ENCODE data around the gene KRT35. TPM values are rescaled to one million over a fixed set of nuclear protein-coding genes. Genes with fewer than 3 reads are reported as not detected.

KRT35 gene
- total and polyA plus RNA-seq, 2 experiments from 2014 or later: not detected

DNA sequence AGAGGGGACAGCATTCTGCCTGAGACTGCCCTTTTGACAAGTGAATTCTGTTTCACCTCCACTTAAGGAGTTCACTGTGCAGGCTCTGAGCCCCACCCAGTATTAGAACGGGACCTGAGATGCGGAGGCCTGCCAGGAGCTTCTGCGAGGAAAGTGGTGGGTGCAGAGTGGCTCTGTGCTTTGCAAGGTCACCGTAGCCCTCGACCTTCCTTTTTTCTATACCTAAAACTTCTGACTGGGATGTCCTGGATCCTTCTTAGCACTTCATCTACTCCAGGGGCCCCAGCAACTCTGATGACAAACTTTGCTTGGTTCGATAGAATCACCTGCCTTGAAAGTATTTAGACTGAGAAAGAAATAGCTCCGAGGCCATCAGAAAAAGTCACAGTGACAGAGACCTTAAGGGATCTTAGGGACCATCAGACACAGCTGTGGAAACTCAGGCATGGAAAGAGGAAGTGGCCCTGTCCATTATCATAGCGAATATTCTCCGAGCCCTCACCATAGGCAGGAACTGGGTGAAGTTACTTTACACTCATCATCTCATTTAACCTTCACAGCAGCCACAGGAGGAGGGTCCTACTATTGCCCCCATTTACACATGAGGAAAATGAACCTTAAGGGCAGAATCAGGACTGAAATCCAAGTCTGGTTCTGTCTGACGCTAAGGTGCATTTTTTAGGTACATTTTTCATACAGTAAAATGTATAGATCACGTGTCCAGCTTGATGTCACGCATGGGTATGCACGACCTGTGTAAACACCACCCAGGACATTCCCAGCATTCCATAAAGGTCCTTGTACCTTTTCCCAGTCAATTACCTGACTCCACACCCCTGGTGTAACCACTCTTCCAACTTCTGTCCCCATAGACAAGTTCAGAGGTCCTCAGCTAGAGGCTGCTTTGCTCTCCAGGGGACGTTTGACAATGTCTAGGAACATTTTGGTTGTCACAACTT is 25.1 kb upstream of the KRT35 start (continued):
- TF ChIP-seq, protein P1, sequence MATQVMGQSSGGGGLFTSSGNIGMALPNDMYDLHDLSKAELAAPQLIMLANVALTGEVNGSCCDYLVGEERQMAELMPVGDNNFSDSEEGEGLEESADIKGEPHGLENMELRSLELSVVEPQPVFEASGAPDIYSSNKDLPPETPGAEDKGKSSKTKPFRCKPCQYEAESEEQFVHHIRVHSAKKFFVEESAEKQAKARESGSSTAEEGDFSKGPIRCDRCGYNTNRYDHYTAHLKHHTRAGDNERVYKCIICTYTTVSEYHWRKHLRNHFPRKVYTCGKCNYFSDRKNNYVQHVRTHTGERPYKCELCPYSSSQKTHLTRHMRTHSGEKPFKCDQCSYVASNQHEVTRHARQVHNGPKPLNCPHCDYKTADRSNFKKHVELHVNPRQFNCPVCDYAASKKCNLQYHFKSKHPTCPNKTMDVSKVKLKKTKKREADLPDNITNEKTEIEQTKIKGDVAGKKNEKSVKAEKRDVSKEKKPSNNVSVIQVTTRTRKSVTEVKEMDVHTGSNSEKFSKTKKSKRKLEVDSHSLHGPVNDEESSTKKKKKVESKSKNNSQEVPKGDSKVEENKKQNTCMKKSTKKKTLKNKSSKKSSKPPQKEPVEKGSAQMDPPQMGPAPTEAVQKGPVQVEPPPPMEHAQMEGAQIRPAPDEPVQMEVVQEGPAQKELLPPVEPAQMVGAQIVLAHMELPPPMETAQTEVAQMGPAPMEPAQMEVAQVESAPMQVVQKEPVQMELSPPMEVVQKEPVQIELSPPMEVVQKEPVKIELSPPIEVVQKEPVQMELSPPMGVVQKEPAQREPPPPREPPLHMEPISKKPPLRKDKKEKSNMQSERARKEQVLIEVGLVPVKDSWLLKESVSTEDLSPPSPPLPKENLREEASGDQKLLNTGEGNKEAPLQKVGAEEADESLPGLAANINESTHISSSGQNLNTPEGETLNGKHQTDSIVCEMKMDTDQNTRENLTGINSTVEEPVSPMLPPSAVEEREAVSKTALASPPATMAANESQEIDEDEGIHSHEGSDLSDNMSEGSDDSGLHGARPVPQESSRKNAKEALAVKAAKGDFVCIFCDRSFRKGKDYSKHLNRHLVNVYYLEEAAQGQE (IDR thresholded peaks at IDR 0.05; ENCODE audit: unreplicated experiment): no peak
- TF ChIP-seq NANOG (IDR thresholded peaks at IDR 0.05; ENCODE audit: borderline replicate concordance) (no peak), ETS1 (IDR thresholded peaks at IDR 0.05) (no peak)

GRCh38 chr17:41505007-41505808 is 24.3 kb upstream of the KRT35 start, which contains the start of gene KRT13:
KRT13 (minus strand) TSS chr17:41505612; CDS start chr17:41505550, 62 bp downstream.
- Histone ChIP-seq H3K36me3 (ENCODE audit: insufficient read depth) (no peaks in the 10 kb centered on the region), H3K4me3 (no peak within 1 kb of the TSS), H3K4me2 (no peak within 1 kb of the TSS), H2AFZ (no peak within 1 kb of the TSS), H3F3A (replicated peaks; ENCODE audit: low read depth) (no peaks in the 10 kb centered on the region), H4K20me1 (replicated peaks; ENCODE audit: insufficient read depth) (no peaks in the 10 kb centered on the region), H3K27me3 (ENCODE audit: insufficient read depth) (no peaks in the 10 kb centered on the region), H3K79me2 (replicated peaks; ENCODE audit: insufficient read depth) (no peaks in the 10 kb centered on the region), H3K4me1 (ENCODE audit: insufficient read depth) (peaks cover 8% of the 10 kb centered on the region), H3K9me2 (ENCODE audit: insufficient read depth) (no peaks in the 10 kb centered on the region), H3K27ac (ENCODE audit: low read depth) (no peak within 1 kb of the TSS)
- no peaks in the 10 kb centered on the region for H3K9me3 Mint-ChIP-seq
- H3K4me1 Mint-ChIP-seq: peaks cover 14% of the 10 kb centered on the region
- DNase-seq (ENCODE audit: low spot score) (no peak), ATAC-seq (no peak)
- no peak within 1 kb of the TSS for H3K4me3 Mint-ChIP-seq
- no peak within 1 kb of the TSS for H3K27ac Mint-ChIP-seq
- H3K27me3 Mint-ChIP-seq (ENCODE audit: insufficient read depth, low read depth, poor library complexity): peaks cover 3% of the 10 kb centered on the region
- no peaks in the 10 kb centered on the region; the same call in 2 of the 3 replicates for H3K36me3 Mint-ChIP-seq (ENCODE audit: low read depth)
- no peak for TF ChIP-seq CREB1 (CRISPR knock-in tag; IDR thresholded peaks at IDR 0.05; ENCODE audit: low read depth)
- TF ChIP-seq ZNF114 (CRISPR knock-in tag; IDR thresholded peaks at IDR 0.05): no peak
- TF ChIP-seq EZH2phosphoT487 (IDR thresholded peaks at IDR 0.05; ENCODE audit: unreplicated experiment): no peak
- TF ChIP-seq NANOG (IDR thresholded peaks at IDR 0.05; ENCODE audit: borderline replicate concordance): no peak
- no peak for TF ChIP-seq STAT1 (IDR thresholded peaks at IDR 0.05; ENCODE audit: unreplicated experiment)
- TF ChIP-seq JUNB (IDR thresholded peaks at IDR 0.05; ENCODE audit: unreplicated experiment): no peak
- TF ChIP-seq, protein P2, sequence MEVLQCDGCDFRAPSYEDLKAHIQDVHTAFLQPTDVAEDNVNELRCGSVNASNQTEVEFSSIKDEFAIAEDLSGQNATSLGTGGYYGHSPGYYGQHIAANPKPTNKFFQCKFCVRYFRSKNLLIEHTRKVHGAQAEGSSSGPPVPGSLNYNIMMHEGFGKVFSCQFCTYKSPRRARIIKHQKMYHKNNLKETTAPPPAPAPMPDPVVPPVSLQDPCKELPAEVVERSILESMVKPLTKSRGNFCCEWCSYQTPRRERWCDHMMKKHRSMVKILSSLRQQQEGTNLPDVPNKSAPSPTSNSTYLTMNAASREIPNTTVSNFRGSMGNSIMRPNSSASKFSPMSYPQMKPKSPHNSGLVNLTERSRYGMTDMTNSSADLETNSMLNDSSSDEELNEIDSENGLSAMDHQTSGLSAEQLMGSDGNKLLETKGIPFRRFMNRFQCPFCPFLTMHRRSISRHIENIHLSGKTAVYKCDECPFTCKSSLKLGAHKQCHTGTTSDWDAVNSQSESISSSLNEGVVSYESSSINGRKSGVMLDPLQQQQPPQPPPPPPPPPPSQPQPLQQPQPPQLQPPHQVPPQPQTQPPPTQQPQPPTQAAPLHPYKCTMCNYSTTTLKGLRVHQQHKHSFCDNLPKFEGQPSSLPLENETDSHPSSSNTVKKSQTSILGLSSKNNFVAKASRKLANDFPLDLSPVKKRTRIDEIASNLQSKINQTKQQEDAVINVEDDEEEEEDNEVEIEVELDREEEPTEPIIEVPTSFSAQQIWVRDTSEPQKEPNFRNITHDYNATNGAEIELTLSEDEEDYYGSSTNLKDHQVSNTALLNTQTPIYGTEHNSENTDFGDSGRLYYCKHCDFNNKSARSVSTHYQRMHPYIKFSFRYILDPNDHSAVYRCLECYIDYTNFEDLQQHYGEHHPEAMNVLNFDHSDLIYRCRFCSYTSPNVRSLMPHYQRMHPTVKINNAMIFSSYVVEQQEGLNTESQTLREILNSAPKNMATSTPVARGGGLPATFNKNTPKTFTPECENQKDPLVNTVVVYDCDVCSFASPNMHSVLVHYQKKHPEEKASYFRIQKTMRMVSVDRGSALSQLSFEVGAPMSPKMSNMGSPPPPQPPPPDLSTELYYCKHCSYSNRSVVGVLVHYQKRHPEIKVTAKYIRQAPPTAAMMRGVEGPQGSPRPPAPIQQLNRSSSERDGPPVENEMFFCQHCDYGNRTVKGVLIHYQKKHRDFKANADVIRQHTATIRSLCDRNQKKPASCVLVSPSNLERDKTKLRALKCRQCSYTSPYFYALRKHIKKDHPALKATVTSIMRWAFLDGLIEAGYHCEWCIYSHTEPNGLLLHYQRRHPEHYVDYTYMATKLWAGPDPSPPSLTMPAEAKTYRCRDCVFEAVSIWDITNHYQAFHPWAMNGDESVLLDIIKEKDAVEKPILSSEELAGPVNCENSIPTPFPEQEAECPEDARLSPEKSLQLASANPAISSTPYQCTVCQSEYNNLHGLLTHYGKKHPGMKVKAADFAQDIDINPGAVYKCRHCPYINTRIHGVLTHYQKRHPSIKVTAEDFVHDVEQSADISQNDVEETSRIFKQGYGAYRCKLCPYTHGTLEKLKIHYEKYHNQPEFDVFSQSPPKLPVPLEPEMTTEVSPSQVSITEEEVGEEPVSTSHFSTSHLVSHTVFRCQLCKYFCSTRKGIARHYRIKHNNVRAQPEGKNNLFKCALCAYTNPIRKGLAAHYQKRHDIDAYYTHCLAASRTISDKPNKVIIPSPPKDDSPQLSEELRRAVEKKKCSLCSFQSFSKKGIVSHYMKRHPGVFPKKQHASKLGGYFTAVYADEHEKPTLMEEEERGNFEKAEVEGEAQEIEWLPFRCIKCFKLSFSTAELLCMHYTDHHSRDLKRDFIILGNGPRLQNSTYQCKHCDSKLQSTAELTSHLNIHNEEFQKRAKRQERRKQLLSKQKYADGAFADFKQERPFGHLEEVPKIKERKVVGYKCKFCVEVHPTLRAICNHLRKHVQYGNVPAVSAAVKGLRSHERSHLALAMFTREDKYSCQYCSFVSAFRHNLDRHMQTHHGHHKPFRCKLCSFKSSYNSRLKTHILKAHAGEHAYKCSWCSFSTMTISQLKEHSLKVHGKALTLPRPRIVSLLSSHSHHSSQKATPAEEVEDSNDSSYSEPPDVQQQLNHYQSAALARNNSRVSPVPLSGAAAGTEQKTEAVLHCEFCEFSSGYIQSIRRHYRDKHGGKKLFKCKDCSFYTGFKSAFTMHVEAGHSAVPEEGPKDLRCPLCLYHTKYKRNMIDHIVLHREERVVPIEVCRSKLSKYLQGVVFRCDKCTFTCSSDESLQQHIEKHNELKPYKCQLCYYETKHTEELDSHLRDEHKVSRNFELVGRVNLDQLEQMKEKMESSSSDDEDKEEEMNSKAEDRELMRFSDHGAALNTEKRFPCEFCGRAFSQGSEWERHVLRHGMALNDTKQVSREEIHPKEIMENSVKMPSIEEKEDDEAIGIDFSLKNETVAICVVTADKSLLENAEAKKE (CRISPR knock-in tag; IDR thresholded peaks at IDR 0.05): no peak
- TF ChIP-seq EZH2 (IDR thresholded peaks at IDR 0.05; ENCODE audit: low read depth, unreplicated experiment): no peak
- TF ChIP-seq ZNF331 (CRISPR knock-in tag; IDR thresholded peaks at IDR 0.05; ENCODE audit: low read depth): no peak

Data from GM23338 (cell line).